ENCODE measurements around the gene MEX3D.
"Not testable (repeated sequence)": the region's sequence is repeated elsewhere in the genome, so short reads cannot be mapped to it uniquely, and the experiment has no call there.

Gene MEX3D

DNA sequence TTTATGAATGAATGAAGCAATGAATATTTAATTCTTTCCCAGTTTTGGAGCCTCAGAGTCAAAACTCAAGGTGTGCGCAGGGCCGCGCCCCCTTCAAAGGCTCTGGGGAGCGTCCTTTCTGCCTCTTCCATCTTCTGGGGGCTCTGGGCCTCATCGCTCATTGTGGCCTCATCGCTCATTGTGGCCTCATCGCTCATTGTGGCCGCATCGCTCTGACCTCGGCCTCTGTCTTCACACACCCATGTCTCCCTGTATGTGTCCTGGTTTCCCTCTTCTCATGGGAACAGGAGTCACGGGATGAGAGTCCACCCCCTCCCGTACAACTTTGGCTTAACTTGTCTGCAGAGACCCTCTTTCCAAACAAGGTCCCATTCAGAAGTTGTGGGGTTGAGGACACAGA, 3.2 kb upstream of the MEX3D start:
- DNase-seq (ENCODE audit: low read depth), result no peak

- no peak for DNase-seq (ENCODE audit: low read depth)
These were observed 2.7 kb upstream of the MEX3D start for GRCh38 chr19:1570836-1571235.

- DNase-seq (ENCODE audit: low read depth), result no peak
These were observed 1.9 kb upstream of the MEX3D start for GRCh38 chr19:1569997-1570396.

- no peak for DNase-seq (ENCODE audit: low read depth)
These were observed 287 bp downstream of the MEX3D start for GRCh38 chr19:1567848-1568227.

GRCh38 chr19:1567116-1567847, 843 bp downstream of the MEX3D start:
- DNase-seq (ENCODE audit: low read depth), result no peak

- DNase-seq (ENCODE audit: low read depth), result no peak
These were observed 1.6 kb downstream of the MEX3D start for GRCh38 chr19:1566392-1567115.

GRCh38 chr19:1563251-1563650, 4.9 kb downstream of the MEX3D start:
- DNase-seq (ENCODE audit: low read depth), result no peak

DNA sequence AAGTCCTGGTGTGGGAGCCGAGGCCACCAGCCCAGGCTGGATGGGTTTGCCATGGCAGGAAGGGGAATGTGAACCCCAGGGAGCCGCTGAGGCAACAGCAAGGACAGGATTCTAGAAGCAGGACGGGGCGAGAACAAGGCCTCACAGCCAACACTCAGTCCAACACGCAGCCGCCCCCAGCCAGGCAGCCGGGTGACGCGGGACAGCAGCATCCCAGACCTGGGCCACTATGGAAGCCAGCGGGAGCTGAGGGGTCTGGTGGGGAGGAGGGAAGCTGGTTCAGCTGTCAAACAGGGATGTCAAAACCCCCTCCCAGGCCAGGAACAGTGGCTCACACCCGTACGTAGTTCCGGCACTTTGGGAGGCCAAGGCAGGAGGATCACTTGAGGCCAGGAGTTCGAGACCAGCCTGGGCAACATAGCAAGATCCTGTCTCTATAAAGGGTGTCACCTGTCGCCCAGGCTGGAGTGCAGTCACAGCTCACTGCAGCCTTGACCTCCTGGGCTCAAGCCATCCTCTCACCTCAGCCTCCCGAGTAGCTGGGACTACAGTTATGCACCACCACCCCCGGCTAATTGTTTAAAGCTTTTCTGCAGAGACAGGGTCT, 6.8 kb downstream of the MEX3D start:
- no peak for DNase-seq (ENCODE audit: low read depth)

GRCh38 chr19:1560286-1560882, 7.7 kb downstream of the MEX3D start:
- no peak for DNase-seq (ENCODE audit: low read depth)

GRCh38 chr19:1558552-1558951, 9.6 kb downstream of the MEX3D start:
- DNase-seq (ENCODE audit: low read depth), result no peak

DNA sequence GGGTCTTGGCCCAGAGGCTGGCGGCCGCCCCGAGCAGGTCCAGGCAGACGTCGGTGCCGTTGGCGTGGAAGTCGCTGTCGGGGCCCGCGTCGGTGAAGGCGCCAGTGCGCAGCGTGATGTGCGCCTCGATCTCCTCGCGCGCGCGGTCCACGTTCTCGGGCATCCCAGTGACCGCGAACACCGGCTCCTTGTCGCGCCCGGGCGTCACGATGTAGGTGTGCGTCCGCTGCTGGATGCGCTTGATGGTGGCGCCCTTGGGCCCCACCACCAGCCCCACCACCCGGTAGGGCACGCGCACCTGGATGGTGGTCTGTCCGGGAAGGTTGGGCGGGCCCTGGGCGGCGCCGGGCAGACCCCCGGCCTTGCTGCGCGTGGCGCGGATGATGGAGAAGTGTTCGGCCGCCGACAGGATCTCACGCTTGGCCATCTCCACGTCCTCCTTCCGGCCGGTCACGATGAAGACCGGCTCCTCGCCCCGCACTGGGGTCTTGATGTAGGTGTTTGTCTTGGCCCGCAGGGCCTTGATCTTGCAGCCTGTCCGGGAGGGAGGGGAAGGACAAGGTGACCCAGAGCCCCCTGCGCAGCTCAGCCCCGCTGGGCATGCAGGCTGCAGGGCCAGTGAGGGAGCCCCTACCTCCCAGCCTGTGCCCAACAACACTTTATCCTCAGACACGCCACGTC, 11.6 kb downstream of the MEX3D start:
- DNase-seq (ENCODE audit: low read depth), result no peak

GRCh38 chr19:1555487-1556389, 12.4 kb downstream of the MEX3D start:
- no peak for DNase-seq (ENCODE audit: low read depth)

DNA sequence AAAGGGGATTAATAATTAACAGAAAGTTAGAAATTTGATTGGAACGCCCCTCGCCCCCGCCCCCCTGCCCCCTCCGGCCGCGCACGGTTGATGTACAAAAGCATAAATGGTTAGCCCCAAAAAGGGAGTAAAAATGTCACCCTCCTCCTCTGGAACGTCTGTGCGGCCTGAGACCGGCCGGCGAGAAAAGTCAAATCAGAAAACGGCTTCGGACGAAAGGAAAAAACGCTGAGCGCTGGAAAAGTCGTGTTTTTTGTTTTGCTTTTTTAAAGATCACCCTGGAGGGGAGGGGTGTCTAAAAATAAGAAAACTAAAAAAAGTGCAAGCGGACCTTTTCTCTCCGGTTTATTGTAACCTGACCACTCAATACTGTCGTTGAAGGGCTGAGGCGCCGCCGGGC, 13.2 kb downstream of the MEX3D start:
- DNase-seq (ENCODE audit: low read depth), result no peak

DNA sequence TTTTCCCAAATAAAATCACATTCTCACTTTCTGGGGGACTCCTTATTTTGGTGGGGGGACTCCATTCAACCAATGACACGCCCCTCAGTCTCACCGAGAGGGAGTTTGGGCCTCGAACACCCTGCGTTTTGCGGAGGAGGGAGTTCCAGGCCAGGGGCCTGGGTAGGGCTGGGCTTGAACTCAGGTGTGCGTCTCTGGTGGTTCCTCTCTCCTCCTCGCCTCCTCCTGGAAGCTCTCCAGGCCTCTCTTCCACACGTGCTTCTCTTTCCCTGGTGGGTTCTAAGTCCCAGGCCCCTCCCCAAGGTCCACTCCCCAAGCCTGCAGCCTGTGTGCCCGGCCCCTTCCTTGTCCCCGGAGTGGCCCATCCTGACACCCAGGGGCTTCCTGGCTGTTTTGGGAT, 14.7 kb downstream of the MEX3D start:
- no peak for DNase-seq (ENCODE audit: low read depth)

DNA sequence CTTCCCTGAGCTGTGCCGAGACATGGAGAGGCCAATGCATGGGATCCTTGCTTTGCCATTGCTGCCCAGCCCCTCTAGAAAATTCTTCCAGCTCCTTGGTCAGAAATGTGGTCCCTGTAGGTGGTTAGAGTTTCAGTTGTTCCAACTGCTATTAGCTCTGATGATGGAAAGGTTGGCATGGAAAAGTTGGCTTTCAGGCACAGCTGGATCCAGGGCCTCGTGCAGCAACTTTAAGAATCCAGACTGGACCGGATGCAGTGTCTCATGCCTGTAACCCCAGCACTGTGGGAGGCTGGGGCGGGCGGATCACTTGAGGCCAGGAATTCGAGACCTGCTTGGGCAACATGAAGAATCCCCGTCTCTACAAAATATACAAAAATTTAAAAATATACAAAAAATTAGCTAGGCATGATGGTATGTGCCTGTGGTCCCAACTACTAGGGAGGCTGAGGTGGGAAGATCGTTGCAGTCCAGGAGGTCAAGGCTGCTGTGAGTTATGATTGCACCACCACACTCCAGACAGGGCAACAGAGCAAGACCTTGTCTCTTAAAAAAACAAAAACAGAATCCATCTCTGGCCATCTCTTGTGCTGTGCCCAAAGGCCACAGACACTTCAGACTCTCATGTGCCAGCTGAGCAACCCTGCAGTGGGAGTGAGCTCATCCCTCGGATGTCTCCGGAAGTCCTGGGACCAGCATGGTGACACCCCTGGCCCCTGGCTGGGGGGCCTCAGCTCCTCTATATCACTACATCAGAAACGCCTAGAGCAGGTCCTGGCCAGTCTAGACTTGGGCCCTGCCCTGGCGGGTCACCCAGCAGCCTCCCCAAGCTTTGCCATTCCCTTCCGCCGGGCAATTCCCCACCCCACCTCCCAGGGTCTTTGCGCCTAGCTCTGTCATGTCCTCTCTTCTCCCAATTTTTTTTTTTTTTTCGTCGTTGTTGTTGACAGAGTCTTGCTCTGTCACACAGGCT, 16.8 kb downstream of the MEX3D start:
- DNase-seq (ENCODE audit: low read depth), result no peak

DNA sequence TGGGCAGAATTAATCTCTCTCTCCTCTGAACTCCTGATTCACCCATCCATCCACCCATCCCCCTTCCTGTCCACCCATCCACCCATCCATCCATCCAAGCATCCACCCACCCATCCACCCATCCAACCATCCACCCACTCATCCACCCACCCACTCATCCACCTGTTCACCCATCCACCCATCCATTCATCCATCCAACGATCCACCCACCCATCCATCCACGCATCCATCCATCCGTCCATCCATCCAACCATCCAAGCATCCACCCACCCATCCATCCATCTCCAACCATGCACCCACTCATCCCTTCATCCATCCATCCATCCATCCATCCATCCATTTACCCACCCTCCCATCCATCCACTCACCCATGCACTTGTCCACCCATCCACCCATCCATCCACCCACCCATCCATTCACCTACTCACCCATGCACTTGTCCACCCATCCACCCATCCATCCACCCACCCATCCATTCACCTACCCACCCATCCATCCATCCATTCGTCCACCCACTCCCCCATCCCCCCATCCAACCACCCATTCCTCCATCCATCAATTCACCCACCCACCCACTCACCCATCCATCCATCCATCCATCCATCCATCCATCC, 18.7 kb downstream of the MEX3D start:
- no peak for DNase-seq (ENCODE audit: low read depth)

DNA sequence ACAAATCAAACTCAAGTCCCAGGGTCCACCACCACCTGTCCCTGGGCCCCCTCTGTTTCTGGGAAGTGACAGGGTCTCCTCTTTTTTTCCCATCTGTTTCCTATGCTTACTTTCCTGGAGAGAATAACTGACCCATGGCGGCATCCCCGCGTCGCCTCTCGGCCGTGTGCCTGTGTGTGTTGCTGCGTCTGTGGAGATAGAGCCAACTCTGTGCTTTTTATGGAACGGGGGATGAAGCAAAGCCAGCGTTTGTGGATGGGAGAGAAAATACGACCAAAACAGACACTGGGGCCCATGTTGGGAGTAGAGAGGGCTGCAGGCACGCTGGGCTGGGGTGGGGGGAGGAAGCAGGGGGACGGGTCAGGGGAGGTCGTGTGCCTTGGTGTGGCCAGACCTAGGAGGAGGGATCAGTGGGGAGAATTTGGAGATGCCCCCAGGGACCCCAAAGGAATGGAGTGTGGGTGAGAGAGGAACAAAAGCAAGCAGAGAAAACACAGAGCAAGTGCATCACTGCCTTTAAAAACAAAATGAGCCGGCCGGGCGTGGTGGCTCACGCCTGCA, 27.7 kb downstream of the MEX3D start:
- no peak for DNase-seq (ENCODE audit: low read depth)

DNA sequence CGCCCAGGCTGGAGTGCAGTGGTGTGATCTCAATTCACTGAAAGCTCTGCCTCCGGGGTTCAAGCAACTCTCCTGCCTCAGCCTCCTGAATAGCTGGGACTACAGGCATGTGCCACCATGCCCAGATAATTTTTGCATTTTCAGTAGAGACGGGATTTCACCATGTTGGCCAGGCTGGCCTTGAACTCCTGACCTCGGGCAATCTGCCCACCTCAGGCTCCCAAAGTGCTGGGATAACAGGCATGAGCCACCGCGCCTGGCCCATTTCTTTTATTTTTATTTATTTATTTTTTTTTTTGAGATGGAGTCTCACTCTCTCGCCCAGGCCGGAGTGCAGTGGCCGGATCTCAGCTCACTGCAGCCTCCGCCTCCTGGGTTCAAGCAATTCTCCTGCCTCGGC, 28.4 kb downstream of the MEX3D start:
- DNase-seq (ENCODE audit: low read depth), result not testable (repeated sequence)

DNA sequence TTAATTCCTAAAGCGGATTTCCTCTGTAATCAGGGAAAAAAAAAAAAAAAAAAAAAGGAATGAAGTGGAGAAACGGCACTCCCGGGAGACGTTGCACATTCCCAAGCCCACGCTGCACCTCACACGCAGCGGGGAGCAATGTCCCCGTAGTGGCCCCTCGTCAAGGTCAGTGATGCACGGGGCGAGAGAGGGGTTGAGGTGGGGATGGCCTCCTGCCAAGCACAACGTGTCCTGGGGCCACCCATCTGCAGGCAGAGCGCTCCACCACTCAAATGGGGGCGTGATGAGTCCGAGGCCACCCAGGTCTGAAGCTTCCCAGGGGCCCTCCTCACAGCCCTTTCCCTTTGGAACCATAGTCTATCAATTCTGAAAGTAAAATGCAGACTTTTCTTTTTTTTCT, 29.1 kb downstream of the MEX3D start:
- no peak for DNase-seq (ENCODE audit: low read depth)
